NCI-H774 (cell line): ENCODE results near the gene ATP2B3.

Experiments used
- DNase-seq: peaks from one replicate; lab custom pipeline; 2025; lab: John Stamatoyannopoulos, UW

Gene ATP2B3

DNA sequence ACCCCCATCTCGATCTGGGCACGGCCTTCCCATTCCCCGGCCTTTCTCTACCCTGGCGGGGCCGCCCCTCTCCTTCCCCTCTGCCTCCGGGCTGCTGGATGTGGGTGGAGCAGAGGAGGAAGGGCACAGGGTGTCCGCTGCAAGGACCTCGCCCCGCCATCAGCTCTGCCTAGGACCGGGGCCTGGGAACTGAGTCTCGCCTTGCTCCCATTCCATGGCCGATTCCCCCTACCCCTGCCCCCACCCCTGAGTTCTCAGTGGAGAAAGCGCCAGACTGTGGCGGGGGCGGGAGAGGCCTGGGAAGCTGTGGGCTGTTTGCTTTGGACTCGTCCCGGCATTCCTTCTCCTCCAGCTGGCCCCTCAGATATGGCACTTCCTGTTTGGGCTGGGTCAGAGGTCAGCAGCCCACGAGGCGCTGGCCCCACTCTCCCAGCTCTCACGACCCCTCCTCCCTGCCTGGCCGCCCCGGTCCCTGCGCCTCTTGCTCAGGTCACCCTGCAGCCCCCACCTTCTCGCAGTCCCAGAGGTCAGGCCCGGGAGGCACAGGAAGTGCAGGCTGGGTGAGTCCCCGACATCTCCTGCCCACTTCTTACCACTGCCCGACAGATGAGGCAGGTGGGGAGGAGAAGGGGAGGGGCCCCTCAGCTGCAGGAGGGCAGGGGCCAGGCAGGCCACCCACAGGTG is 29.1 kb upstream of the ATP2B3 start:
- no peak for DNase-seq

DNA sequence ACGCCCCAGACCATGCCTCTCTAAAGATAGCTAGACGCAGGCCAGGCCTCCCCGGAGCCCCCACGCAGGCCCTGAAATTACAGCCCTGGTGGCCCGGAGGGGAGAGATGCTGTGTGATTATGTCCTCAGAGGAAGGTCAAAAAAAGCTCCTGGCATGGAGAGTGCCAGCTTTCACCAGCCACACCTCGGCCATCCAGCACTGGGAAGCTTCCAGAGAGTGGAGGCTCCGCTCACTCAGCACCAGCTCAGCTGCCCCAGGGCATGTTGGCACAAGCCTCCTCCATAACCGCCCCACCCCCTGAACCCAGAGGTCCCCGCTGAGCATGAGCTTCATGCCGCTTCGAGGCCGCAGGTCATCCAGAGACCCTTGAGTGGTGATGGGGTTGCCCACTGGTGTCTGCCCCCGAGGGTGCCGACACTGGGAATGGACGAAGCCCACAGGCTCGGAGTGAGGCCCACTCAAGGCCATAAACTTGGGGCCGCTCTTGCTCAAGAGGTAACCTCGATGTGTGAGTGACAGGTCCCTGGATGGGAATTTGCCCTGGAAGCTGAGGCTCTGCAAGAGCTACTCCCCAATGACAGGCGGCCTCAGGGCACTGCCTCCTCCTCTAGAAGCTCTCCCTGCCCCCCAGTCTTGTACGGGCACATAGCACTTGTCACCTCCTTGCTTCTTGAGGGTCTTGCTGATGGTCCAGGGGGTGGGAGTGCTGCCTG is 27.1 kb upstream of the ATP2B3 start:
- DNase-seq: no peak

DNA sequence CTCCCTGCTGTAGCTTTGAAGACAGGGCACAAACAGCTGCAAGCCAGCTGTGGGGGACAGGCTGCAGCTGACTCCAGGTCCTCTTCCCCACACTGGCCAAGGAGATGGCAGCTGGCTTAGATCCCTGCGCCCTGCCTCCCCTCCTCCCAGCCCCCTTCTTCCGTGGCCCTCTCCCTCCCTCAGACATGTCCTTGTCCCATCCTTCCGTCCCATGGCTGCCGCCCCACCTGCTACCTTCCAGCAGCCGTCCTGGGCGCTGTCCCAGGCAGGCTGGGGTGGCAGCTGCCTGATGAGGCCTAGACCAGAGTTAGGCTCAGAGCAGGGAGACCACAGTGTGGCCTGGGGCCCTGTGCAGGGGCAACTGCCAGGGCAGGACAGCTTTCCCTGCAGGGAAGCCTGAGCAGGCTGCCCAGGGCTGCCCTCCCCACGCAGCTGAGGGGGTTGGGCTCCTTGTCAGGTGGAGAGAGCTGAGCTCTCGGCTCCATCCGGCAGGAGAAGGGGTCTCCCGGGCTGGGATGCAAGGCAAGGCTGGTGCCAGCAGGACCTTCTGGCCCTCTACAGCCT is 26.0 kb upstream of the ATP2B3 start:
- DNase-seq: no peak

DNA sequence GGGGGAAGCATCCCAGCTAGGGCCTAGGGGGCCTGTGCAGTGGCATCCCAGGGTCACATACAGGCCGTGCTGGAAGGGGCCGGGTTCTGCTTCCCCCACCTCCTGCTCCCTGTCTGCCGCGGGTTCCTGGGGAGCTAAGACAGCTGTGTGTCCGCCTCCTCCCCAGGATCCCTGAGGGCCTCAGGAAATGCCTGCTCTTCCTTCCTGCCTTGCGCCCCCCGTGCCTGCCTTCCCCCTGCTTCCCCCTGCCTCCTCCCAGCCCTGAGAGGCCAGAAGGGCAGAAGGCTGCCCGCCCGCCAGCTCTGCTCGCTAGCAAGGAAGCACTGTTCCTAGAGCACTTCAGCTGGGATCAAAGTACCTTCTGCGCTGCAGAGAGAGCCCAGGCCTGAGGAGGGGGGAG is 25.5 kb upstream of the ATP2B3 start:
- no peak for DNase-seq

DNA sequence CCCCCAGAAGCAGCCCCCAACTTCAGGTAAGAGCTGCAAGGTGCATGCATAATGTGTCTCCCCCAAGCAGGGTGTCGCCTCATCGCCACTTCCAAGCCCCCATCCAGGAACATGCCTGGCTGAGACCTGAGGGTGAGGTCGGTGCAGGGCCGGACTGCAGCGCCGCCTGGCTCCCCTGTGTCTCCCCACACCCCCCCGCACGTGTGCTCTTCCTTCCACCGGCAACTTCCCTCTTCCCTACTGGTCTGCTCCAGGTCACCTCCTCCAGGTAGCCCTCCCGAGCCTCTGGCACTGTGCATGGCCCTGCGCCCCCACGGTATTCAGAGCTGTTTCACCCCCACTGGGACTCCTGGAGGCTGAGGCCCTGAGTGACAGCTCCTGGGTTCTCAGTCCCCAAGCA is 24.9 kb upstream of the ATP2B3 start:
- DNase-seq: no peak

DNA sequence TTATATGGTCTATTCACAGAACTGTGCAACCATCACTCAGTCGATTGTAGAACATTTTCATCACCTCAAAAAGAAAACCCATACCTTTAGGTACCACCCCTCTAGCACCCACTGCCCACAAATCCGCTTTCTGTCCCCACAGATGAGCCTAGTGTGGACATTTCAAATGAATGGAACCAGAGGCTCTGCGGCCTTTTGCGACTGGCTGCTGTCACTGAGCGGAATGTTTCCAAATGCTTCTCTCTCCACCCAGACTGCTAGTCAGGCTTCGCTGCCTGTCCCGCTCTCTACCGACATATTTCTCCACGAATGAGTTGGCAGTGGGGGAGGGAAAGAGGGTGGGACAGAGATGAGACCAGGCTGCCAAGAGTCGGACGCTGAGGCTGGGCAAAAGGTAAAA is 24.4 kb upstream of the ATP2B3 start:
- no peak for DNase-seq

DNA sequence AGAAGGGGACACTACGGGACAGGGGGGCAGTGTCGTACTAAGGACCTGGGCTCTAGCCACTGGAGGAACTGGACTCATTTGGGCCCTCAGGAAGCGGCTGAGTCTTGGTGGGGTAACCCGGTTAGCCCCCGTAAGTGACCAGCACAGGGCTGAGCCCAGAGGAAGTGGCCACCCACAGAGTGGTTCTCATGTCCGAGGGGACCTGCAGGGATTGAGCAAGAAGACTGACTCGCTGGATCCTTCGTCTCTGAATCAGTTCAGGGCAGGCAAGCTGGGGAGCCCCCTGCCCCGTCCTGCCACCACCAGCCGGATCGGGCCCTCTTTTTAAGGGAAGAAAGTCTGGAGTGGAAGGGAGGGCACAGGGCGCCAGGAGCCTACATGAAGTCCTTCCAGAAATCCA is 23.4 kb upstream of the ATP2B3 start:
- no peak for DNase-seq

DNA sequence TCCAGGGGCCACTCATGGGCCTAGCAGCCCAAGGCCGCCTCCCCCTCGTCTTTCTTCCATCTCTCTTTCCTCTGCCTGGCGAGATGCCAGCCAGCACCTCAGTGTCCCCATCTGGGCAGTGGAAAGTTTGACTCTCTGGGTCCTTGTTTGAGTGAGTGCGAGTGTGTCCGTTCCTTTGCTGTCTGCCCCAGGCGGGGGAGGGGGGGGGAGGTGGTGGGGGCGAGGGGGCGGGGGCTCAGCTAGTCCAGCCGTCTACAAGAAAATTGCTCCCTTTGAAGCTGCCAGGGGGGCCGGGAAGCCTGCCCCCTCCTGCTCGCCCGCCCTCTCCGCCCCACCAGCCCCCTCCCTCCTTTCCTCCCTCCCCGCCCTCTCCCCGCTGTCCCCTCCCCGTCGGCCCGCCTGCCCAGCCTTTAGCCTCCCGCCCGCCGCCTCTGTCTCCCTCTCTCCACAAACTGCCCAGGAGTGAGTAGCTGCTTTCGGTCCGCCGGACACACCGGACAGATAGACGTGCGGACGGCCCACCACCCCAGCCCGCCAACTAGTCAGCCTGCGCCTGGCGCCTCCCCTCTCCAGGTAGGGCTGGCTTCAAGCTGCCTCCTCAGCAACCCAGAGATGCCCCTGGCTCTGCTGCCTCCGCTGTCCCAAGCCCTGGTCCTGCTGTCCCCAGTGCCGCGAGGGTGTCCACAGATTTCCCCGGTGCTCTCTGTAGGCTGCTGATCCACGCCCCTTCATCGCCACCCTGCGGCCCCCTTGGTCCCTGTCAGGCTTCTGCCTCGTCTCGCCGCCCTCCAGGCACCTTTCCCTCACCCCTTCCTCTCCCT is 22.7 kb upstream of the ATP2B3 start, which contains the start of gene BGN:
BGN (plus strand) TSS at position 440 of the 821 bp plus-strand sequence. CDS start 9,652 bp downstream, outside the sequence.
- DNase-seq: no peak

DNA sequence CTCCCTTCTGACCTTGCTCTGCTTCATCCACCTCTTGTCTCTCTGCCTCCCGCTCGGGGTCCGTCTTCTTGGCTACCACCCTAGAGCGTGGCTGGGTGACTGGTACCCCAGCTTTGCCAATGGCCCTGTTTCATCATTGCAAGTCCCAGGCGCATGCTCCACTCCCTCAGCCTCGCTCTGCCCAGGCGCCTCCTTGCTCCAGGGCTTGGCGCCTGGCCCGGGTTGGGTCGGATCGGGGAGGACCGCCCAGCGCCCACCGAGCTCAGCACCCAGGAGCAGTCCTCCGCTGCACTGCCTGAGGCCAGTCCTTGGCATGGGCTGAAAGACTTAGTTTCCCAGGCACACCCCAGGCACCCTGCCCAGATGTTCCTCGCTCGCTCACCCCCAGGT is 22.1 kb upstream of the ATP2B3 start:
- no peak for DNase-seq

DNA sequence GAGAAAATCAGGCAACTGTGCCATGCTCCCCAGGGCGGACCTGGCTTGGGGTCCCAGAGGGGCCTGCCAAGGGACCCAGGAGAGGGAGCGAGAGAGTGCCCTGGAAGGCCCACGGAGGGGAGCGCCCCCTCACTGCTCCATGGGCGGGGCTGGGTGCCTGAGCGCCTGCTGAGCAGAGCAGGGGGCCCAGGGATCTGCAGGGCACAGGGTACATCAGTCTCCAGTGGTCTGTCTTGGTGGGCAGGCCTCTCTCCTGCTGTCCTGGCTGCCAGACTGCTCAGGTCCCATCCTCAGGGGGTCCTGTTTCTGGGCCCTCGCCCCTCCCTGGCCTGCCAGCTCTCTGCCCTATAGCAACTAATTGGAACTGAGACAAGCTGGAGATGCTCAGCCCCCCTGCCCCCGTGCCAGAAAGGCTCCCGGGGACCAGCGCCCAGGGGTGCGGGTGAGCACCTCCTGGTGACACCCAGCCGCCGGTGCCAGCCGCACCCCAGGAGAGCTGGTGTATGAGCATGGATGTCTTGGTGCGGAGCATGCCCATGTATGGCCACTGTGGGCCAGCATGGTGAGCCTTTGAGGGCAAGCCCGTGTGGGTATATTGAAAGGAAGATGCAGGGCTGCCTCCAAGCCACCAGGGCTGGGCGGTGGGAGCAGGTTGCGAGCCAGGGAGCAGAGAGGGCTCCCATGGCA is 21.4 kb upstream of the ATP2B3 start:
- no peak for DNase-seq

DNA sequence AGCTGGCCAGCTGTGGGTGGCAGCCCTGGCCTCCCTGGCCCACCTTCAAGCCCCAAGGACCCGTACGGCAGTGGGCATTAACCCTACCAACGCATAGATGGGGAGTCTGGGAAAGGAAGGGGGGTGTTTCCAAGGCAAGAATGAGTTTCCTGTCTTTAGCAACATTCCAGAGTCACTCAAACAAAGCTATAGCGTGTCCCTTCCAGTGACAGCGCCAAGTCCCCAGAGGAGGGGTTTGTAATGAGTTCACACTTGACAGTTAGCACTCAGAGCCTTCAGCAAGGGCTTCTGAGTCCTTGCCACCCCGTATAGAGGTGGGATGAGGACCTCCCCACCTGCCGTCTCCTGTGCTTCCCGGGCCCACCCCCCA is 20.9 kb upstream of the ATP2B3 start:
- DNase-seq: no peak

DNA sequence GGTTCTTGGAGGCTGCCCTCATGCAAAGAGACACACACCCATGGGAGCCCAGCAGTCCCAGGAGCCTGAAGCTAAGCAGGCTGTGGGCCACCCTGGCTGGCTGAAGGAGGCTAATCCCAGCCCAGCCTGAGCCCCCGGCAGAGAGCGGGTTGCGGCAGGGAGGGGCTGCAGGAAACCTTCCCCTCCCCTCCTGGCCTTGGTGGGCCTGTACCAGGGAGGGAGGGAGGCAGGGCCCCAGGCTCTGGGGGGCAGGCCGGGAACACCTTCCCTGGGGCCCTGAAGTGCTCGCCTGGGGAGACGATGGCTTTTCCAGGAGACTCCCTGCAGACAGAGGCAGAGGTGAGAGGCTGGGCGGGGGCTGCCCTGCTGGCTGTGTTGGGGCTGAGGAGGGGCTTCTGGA is 19.0 kb upstream of the ATP2B3 start:
- DNase-seq: no peak

DNA sequence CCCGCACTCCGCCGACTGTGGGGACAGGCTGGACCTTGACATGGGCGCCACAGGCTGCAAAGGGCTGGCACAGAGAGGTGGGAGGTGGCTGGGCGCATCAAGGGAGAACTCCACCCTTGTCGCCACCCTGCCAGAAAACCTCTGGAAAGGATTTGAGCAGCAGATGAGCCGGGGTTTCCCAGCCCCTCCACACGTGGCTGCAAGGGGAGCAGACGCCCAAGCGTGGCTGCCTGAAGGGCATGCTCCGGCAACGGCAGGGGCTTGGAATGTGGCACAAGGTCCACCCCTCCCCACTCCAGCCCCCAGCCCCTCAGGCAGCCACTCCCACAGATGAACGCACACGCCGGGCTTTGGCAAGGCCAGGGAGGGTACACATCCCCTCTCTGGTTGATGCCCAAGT is 18.1 kb upstream of the ATP2B3 start:
- DNase-seq: no peak

DNA sequence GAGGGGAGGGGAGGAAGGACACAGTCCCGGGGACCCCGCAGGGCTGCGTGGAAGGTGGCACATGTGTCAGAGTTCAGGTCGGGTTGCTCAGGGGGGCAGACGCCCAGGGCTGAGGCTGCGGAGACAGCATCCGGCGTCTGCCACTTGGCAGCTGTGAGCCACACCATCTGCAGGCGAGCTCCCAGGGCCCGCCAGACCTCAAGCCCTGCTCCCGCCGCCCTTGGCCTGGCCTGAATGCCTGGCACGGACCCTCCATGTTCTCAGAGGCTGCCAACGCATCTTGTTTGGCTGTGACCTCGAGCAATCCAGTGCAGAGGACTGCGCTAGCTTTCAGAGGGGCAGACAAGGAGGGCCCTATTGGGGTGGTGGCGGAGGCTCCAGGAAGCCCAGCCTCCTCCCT is 17.6 kb upstream of the ATP2B3 start:
- no peak for DNase-seq

DNA sequence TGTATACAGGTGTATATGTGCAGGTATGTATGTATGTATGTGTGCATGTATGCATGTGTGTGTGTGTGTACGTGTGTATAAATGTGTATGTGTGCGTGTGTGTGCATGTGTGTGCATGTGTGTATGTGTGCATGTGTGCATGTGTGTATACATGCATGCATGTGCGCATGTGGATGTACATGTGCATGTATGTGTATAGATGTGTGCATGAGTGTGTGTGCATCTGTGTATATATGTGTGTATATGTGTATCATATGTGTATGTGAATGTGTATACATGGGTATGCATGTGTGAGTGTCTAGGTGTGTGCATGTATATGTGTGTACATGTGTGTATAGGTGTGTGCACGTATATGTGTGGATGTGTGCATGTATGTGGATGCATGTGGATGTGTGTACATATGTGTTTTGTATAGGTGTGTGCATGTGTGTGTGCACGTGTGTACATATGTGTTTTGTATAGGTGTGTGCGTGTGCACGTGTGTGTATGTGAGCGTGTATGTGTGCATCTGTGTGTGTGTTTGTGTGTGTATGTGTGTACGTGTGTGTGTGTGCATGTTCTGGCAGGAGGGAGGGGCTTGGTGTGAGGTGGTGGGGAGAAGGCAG is 16.7 kb upstream of the ATP2B3 start:
- DNase-seq: no peak

DNA sequence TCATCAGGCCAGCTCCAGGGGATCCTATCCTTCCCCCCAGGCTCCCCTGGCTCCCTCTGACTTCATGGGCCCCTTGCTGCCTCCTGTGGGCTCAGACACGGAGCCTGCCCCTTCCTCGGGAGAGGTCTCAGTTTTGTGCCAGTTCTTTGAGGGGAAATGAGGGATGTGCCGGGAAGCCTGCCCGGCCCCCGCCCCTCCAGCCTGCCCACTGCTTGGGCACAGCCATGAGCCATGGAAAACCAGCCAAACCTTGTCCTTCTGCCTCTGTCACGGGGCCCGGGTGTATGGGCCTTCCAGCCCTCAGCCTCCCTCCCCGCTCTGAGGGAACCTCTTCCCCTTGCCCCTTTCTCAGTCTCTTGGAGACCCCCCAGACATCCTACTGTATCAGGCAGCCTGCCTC is 15.9 kb upstream of the ATP2B3 start:
- no peak for DNase-seq

DNA sequence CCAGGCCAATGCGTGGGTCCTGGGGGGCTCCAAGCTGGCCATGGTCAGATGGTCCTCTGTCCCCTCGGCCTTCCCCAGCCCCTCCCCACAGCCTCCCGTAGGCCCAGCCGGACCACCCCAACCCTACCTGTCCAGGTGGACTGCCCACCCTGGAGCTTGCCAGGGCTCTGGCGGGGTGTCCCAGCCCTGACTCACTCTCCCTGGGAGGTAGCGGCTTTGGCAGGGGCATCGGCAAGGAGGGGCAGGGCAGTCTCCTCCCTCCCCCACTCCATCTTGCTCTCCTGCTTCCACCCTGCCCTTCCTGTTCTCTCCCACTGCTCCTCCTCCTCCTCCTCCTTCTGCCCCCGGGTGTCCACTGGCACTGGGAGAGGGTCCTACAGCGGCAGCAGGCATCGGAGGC is 15.3 kb upstream of the ATP2B3 start:
- DNase-seq: no peak

DNA sequence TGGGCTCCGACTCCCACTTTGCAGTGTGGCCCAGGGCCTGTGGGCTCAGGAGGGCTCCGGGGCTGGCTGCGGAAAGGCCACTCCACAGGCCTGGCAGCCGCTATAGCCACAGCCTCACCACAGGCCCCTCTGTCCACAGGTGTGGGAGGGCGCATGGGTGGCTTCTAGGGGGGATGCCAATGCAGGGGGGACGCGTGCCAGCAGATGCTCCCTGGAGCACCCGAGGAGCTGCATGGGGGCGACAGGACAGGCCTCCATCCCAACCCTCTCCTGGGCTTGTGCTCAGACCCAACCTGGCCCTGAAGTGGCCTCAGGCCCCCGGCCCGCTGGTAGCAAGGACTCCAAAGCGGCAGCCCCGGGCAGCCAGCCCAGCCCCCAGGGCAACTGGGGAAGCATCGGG is 14.6 kb upstream of the ATP2B3 start:
- no peak for DNase-seq

DNA sequence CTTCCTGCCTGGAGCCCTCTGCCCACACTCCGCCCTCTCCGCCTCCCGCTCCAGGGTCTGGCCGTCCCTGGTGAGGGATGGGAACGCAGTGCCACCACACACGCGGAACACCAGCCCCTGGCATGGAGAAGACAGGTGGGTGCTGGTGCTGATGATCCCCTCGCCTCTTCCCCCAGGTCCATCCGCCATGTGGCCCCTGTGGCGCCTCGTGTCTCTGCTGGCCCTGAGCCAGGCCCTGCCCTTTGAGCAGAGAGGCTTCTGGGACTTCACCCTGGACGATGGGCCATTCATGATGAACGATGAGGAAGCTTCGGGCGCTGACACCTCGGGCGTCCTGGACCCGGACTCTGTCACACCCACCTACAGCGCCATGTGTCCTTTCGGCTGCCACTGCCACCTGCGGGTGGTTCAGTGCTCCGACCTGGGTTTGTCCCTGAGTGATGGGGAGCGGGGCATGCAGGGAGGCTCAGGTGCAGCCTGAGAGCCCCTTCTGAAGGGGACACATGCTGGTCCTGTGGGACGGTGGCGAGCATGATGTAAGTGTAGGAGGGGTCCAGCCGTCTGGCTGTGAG is 12.9 kb upstream of the ATP2B3 start:
- DNase-seq: peak; percentile 4

DNA sequence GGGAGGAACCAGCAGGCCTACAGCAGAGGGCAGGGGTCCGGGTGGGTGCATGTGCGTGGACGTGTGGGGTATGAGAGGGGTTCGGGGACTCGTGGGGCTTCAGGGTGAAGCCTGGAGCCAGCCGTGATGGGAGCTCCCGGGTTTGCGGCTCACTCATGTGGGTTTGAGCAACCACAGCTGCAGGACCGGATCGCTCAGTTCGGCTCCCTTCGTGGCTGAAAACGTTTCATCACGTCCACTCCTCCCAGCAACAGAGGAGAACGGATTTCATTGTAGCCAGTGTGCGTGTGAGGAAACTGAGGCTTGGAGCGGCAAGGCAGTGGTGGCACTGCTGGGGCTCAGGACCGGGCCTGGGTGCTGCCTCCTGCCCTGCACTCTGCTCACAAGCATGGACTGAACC is 12.1 kb upstream of the ATP2B3 start:
- DNase-seq: no peak

DNA sequence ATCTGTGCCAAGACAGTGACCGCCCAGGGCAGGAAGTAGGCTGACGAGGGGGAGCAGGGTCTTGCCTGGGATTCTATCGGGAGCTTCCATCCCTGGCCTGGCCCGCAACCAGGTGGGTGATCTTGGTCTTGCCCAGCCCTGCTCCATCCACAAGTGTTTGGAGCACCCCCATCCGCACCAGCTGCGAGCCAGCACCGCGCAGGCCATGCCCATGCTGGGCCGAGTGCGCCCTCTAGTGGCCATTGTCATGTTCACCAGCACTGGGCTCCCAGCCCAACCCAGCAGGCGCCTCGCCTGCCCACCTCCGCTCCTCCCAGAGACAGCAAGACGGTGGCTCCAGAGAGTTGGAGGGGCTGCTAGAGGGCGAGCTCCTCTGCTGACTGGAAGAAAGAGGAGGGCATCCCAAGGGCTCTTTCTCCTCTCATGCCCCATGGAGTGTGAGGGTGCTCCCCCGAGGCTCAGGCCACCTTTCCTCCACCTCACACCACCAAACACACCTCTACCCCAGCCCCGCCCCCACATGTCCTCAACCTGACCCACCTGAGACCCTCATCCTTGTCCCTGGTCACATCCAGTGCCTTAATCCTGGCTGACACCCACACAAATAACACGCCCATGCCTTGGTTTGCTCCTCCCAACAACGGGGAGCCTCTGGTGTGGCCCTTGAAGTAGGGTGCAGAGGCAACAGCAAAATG is 9.8 kb upstream of the ATP2B3 start:
- peak; percentile 57 for DNase-seq
